NOMO-1 (cell line): ENCODE measurements around the gene SLC22A12.
"Not testable (repeated sequence)": the region's sequence is repeated elsewhere in the genome, so short reads cannot be mapped to it uniquely, and the experiment has no call there.

Experiments used
- DNase-seq, 2 experiments: peaks; one replicate each; lab custom pipeline; 2025; ENCODE audit not compliant: unreplicated experiment in 2 of 2; lab: John Stamatoyannopoulos, UW

The SLC22A12 gene

DNA sequence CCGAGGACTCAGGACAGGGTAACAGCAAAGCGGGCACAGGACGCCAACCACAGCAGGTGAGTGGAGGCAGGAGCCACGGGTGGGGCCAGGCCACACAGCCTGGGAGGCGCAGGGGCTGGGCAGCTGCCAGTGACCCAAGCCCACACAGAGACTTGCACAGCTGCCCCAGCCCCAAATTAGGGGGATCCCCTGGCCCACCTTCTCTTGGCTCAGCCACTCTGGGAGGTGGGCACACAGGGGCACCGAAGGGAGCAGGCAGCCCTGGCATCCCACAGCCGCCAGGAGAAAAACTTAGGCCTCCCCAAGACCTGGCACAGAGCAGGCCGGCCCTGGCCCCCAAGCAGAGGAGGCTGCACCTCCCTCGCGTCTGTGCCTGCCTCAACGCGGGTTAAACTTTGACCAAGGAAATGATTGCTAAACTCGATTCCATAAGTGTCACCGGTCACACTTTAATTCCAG, at the start of gene SLC22A12:
TSS of gene SLC22A12 (plus strand) at position 458 of the 459 bp plus-strand sequence. CDS start 337 bp downstream, outside the sequence.
- DNase-seq = no peak

DNA sequence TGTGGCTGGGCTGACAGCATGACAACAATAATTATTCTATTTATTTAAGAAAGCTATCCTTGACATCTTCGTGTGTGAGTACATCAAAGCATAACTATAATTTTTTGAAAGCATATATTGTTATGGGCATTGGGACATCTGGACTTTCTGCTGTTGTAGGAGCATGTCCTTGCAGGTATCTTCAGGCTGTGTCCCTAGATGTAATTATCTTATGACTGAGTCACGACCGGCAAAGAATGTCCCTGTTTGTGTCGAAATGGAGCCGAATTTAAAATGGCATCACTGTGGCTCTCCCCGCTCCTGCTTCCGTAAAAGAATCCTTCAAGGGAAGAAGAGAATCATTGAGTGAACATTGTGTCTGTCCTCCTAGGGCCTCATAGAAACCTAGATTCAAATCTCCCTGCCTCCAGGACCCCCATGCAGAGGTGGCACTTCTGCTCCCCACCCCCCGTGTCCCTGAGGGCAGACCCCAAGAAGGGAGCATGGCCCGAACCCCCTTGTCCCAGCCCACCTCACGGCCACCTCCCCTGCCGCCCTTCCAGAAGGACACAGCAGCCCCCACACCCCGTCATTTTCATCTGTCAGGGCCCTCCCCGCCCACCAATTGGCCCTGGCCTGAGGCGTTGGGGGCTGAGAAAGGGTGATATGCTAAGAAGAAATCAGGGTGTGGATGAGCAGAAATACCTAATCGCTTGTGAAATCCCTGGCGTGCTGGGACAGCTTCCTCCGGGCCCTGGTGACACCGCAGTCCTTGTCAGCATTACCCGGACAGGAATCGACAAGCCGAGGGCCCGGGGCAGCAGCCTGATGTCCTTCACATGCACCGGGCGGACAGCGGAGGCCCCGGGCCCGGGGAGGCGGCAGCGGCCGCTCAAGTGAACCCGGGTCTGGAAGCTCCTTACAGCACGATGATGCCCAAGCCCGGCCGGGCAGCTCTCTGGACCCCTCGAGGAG, 48.6 kb upstream of the SLC22A12 start:
- DNase-seq = no peak

- no peak for DNase-seq
Observed at GRCh38 chr11:64543818-64544217, 47.2 kb upstream of the SLC22A12 start.

- no peak for DNase-seq
Observed at GRCh38 chr11:64544616-64545296, 46.3 kb upstream of the SLC22A12 start.

GRCh38 chr11:64545619-64546018, 45.4 kb upstream of the SLC22A12 start:
- no peak for DNase-seq

- no peak for DNase-seq
Observed at GRCh38 chr11:64546176-64546575, 44.8 kb upstream of the SLC22A12 start.

DNA sequence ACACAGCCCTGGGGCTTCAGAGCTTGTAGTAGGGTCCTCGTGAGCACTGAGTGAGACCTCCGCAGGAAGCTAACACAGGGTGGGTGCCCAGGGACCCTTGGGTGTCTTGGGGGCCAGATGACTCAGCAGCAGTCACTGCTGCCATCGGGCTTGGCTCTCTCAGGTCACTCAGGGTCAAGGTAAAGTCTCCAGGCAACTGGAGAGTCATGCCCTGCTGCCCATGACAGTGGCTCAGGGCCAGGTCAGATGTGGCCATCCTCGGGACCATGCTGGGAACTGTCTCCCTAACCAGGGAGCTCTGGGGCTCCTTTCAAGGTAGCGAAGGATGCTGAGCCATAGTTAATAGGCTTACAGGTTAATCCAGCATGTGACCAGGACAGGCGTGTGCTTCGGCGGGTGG, 44.4 kb upstream of the SLC22A12 start:
- DNase-seq = no peak

DNA sequence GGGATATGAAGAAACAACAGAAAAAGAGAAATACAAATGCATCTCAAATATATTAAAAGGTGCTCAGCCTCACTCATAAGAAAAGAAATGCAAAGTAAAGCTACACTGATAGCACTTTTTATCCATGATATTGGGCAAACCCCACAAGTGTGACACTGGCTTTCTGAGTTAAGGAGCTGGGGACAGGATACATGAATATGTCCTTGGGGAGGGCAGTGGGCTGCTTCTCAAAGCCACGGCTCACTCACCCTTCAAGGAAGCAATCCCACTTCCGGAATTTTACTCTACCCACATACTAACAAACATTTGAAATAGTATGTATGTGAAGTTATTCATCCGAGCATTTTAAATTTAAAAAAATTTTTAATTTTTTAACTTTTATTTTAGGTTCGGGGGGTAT, 41.1 kb upstream of the SLC22A12 start:
- no peak for DNase-seq

DNA sequence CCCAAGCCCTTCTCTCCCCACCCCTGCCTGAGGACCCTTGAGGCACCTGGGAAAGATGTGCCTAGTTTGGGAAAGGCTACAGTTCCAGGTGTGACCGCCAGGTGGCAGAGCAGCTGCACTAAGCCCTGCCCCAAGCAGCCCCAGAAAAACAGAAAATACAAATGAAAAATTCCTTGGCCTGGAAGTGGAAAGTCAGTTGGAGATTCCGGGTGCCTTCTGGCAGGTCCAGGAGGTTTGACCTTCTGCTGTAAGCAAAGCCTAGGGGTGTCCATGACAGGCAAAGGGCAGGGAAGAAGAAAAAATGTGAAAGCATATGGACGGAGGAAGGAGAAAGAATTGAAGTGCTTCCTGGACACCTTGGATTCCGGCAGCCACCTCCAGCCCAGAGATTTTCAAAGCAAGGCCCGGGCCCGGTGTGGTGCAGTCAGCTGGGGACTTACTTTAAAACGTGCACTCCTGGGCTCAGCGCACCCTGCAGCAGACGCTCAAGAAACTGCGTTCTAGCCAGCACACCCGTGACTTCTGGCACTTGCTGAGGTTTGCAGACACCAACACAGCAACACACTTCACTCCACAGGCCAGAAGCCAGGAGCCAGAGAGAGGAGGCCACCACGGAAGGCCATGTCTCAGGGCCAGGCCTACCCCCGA, 37.3 kb upstream of the SLC22A12 start:
- peak in 1 of 2 experiments; percentile 10 for DNase-seq

DNA sequence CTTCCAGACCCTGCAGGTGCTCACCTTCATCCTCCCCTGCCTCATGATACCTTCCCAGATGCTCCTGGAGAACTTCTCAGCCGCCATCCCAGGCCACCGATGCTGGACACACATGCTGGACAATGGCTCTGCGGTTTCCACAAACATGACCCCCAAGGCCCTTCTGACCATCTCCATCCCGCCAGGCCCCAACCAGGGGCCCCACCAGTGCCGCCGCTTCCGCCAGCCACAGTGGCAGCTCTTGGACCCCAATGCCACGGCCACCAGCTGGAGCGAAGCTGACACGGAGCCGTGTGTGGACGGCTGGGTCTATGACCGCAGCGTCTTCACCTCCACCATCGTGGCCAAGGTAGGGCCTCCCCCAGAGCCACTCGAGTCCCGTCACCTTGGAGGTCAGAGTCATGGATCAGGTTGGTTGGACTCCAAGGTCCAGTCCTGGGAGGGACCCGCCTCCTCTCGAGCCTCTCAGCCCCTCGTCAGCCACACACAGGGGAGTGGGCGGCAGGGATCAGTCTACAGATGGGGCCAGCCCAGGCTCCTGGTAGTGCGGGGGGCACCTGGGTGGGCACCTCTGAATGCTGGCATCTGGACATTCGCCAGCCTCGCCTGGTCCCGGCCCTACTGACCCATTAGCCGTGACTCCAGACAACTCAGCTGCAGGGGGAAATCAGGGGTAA, 34.8 kb upstream of the SLC22A12 start:
- no peak for DNase-seq

DNA sequence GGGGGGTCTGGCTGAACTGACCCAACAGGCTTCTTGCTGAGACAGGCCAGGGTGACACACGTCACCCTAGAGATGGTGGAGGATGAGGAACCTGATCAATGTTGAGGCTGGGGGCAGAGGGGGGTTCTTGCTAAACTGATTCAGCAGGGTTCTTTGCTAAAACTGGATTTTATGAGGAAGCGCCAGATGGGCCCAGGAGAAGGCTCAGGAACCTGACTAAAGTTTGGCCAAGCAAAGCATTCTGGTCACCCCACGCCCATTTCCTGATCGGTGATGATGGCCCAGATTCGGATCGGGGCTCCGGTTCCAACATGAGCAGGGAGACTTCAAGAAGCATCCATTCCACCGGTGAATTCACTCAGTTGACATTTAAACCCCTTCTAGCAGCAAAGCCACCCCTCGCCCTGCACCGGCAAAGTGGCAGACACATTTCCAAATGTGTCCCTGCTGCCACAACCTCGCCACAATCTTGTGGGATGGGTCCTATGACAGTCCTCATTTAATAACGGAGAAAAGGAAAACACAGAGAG, 34.2 kb upstream of the SLC22A12 start:
- no peak for DNase-seq

- DNase-seq = no peak
Observed at GRCh38 chr11:64558065-64558745, 32.8 kb upstream of the SLC22A12 start.

DNA sequence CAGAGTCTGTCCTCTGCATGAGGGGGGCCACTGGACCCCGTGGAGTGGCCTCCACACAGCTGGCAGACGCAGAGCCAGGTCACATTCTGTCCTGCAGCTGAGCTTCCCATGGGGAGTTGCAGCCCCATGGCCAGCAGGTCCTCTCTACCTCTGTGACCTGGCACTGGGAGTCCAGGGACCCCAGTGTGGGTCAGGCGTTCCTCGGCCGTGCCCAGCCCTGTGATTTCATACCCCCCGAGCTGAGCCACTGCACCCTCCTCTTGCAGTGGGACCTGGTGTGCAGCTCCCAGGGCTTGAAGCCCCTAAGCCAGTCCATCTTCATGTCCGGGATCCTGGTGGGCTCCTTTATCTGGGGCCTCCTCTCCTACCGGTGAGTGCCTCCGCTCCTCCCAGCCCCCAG, 32.2 kb upstream of the SLC22A12 start:
- DNase-seq = no peak

DNA sequence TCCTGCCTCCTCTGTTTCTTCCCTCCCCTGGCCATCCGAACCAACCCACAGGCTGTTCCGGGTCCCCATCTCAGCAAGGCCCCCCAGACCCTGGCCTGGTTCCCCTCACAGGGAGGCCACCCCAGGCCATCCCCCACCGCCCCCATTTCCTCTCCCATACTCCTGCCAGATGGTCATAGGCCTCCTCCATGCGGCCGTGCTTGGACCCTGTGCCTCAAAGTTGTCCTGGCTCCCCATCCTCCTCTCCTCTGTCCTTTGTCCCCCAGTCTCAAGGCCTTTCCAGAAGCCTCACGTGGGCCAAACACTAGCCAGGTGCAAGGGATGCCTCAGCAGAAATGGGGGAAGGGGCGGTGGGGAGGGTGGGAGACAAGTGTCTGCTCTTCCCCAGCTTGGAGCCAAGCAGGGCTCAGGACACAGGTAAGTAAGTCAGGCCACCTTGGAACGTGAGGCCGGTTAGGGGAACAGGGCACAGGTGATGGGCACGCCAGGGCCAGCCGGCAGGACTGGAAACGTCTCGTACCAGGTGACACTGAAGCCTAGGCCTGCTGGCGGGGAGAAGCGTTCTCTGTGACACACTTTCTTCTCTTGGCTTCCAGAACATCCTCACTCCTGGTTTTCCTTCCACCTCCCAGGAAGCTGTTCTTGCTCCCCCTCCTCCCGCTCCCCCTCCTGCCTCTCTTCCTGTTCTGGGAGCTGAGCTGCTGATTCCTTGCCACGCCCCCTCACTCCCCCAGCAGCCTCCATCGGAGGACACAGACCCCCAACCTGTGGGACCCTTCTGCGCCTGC, 31.5 kb upstream of the SLC22A12 start:
- no peak for DNase-seq

DNA sequence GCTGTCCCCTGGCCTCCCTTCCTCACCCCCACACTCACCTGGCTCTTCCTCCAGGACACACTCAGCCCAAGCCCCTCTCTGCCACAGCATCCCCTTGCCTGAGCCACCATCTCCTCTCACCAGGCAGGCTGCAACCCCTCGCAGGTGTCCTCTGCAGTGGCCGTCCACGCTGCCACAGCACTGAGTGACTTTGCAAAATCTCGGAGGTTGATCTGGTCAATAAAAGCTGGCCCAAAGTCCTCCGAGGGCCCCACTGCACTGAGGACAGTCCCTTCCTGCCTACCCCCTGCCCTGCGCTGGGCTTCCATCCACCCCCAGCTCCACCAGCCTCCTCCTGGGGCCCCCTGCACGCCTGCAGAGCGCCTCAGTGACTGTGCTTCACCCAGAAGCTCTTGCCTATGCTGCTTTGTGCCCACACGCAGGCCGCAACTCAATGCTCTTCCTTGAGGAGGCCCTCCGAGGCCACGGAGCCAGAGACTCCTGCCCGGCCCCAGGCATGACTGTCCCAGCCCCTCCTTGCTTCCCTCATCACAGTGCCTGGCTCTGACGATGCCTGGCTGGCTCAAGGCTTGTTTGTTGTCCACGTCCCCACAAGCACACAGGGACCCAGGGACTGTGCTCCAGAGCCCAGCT, 30.8 kb upstream of the SLC22A12 start:
- no peak for DNase-seq

GRCh38 chr11:64560941-64561340, 30.1 kb upstream of the SLC22A12 start:
- no peak for DNase-seq

- DNase-seq = not testable (repeated sequence)
Observed at GRCh38 chr11:64561429-64561828, 29.6 kb upstream of the SLC22A12 start.

- no peak for DNase-seq
Observed at GRCh38 chr11:64561984-64562722, 28.9 kb upstream of the SLC22A12 start.
